Breast epithelium (tissue), 4 donors: ENCODE measurements around the gene HIVEP3. TPM values are rescaled to one million over a fixed set of nuclear protein-coding genes. Genes with fewer than 3 reads are reported as not detected.
A peak's percentile ranks its signal among the peaks of the same experiment; 100 is the strongest.

Source experiments
- DNase-seq, 2 donors: peaks; one replicate each; pipeline ENCODE4 v3.0.0-alpha.2; 2019; ENCODE audit warnings: low spot score in 2 of 2
- H3K27ac ChIP-seq, 2 donors: fragments of 200-600 bp; sonication (generic) in 1 of 2; one replicate each; pipeline ENCODE4 v1.5.1; 2016 to 2019; ENCODE audit warnings: mild to moderate bottlenecking in 1 of 2
- H3K27me3 ChIP-seq, 2 donors: fragments of 200-600 bp; sonication (generic) in 1 of 2; one replicate each; pipeline versions ENCODE4 v1.5.1 to v1.6.0; 2017 to 2019; ENCODE audit warnings: control low read depth in 1 of 2, mild to moderate bottlenecking in 1 of 2
- H3K36me3 ChIP-seq: fragments of 200-600 bp; one replicate; pipeline ENCODE4 v1.5.1; 2019
- H3K4me1 ChIP-seq, 2 donors: fragments of 200-600 bp; sonication (generic); one replicate each; pipeline ENCODE4 v1.5.1; 2016 to 2019; ENCODE audit warnings: control low read depth in 1 of 2
- H3K4me3 ChIP-seq, 3 donors: fragments of 200-600 bp; sonication (generic); 1 replicate in 2 of 3; 2 replicates in 1 of 3; pipeline ENCODE4 v1.5.1; 2016 to 2019; ENCODE audit warnings: mild to moderate bottlenecking in 3 of 3, moderate library complexity in 2 of 3
- H3K9me3 ChIP-seq, 2 donors: fragments of 200-600 bp; sonication (generic) in 1 of 2; one replicate each; pipeline ENCODE4 v1.5.1; 2016 to 2019; ENCODE audit warnings: control low read depth in 1 of 2
- POLR2A ChIP-seq: fragments of 450-650 bp; IDR thresholded peaks from one replicate; pipeline ENCODE4 v1.6.1; 2016; ENCODE audit warnings: antibody characterized with exemption, mild to moderate bottlenecking, moderate library complexity
- POLR2AphosphoS5 ChIP-seq, 3 donors: sonication (generic); formaldehyde crosslinking; IDR thresholded peaks; one replicate each; pipeline ENCODE4 v1.6.1; 2017; ENCODE audit warnings: antibody characterized with exemption in 3 of 3
- intact Hi-C: fragments of 100-400 bp; cut with DNase I; formaldehyde crosslinking; loops from one replicate; pipeline ENCODE4 v1.15.1; 2023; ENCODE audit warnings: low total_unique reads
- total RNA-seq, 3 donors: library from RNA; depleted of rRNA; stranded (reverse); fragments of >200 nt; gene quantifications; one replicate each; pipeline ENCODE4 v1.1.0, GENCODE V29; 2016
- TF ChIP-seq, protein P1 (sequence below), 3 donors: fragments of 450-650 bp; IDR thresholded peaks; one replicate each; pipeline ENCODE4 v1.5.1; 2016 to 2017; ENCODE audit warnings: antibody characterized with exemption in 3 of 3, mild to moderate bottlenecking in 3 of 3, moderate library complexity in 3 of 3

HIVEP3 gene
- total RNA-seq, 3 donors from 2014 or later, result 3.5 to 13.5 (median 9.2) TPM

DNA sequence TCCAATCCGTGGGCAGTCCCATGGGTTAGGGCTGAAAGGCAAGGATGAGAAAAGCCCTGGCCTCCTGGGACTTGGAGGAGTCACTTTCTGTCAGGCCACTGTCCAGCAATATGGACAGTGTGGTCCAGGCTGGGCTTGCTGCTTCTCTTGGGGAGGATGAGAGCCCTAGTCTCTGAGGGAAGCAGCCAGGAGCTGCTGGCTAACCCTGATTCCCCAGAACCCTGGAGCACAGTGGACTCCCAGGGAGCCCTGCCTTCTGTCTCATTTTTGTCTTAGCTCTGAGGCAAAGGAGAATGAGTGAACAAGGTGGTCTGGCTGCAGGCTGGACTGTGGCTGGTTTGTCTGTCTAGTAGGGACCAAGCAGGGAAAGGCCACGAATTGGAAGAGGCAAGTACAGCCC lies 410.4 kb downstream of the HIVEP3 start:
- H3K27ac ChIP-seq, result no peak overlapping the region
- no peaks in the 10 kb centered on the region for H3K36me3 ChIP-seq
- DNase-seq, result no peak
- H3K9me3 ChIP-seq, result no peaks in the 10 kb centered on the region
- intact Hi-C loops, result no loop called here
- TF ChIP-seq, protein P1, sequence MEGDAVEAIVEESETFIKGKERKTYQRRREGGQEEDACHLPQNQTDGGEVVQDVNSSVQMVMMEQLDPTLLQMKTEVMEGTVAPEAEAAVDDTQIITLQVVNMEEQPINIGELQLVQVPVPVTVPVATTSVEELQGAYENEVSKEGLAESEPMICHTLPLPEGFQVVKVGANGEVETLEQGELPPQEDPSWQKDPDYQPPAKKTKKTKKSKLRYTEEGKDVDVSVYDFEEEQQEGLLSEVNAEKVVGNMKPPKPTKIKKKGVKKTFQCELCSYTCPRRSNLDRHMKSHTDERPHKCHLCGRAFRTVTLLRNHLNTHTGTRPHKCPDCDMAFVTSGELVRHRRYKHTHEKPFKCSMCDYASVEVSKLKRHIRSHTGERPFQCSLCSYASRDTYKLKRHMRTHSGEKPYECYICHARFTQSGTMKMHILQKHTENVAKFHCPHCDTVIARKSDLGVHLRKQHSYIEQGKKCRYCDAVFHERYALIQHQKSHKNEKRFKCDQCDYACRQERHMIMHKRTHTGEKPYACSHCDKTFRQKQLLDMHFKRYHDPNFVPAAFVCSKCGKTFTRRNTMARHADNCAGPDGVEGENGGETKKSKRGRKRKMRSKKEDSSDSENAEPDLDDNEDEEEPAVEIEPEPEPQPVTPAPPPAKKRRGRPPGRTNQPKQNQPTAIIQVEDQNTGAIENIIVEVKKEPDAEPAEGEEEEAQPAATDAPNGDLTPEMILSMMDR (IDR thresholded peaks at IDR 0.05), result no peak
- no peak for TF ChIP-seq POLR2A
- TF ChIP-seq POLR2AphosphoS5 (IDR thresholded peaks at IDR 0.05), result no peak
- H3K27me3 ChIP-seq, result no peaks in the 10 kb centered on the region
- H3K4me1 ChIP-seq, result no peaks in the 10 kb centered on the region
- H3K4me3 ChIP-seq, result no peak overlapping the region

DNA sequence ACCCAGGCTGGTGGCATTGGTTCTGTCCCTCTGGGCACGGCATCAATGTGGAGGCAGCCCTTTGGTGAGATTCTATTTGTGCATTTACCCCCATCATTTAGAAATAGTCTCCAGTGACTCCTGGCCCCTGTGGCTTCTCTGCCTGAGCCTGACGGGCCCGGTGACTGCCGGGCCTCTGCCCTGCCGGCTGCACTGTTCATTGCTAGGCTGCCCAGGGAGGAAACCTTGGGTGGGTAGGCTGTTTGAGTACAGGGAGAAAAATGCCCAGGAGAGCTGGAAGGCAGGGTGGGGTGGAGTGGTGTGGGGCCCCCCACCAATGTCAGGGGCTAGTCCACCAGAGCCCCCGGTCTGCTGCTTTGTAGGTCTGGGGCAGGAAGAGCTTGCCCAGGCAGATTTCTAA lies 410.9 kb downstream of the HIVEP3 start:
- no peak for DNase-seq
- Histone ChIP-seq H3K4me3 (no peak overlapping the region), H3K4me1 (no peaks in the 10 kb centered on the region), H3K9me3 (no peaks in the 10 kb centered on the region), H3K27me3 (no peaks in the 10 kb centered on the region), H3K36me3 (no peaks in the 10 kb centered on the region), H3K27ac (no peak overlapping the region)
- intact Hi-C loops, result no loop called here
- no peak for TF ChIP-seq POLR2AphosphoS5 (IDR thresholded peaks at IDR 0.05)
- TF ChIP-seq POLR2A, result no peak
- TF ChIP-seq, protein P1 (IDR thresholded peaks at IDR 0.05), result no peak

DNA sequence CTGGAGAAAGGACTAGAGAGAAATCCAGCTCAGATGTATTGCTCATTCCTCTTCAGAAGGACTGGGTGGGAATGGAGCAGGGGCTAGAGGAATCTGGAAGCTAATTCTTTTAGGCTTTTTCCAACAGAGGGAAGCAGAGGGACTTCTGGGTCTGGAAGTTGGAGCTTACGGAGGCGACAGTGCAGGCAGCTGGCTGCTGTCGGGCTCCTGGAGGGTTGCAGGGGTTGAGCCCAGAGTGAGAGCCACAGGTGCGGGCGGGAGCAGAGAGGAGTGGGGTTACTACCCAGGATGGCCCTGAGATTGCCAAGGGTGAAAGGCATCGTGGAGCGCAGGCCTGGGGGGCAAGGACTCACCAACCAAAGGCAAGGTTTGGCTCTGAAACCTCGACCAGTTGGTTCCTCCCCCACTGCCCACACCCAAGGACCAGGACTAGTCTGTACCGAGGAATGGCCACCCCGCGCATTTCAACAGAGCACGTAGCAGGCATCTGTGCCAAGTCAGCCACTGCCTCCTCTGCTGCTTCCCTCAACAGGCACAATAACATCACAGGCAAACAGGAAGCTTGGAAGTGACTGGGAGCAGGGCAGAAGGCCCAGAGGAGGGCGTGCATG lies 411.5 kb downstream of the HIVEP3 start:
- no peak overlapping the region for H3K27ac ChIP-seq
- H3K4me1 ChIP-seq, result no peaks in the 10 kb centered on the region
- intact Hi-C loops, result no loop called here
- no peak for TF ChIP-seq POLR2A
- TF ChIP-seq POLR2AphosphoS5 (IDR thresholded peaks at IDR 0.05), result no peak
- TF ChIP-seq, protein P1 (IDR thresholded peaks at IDR 0.05), result no peak
- H3K27me3 ChIP-seq, result no peaks in the 10 kb centered on the region
- no peaks in the 10 kb centered on the region for H3K9me3 ChIP-seq
- H3K4me3 ChIP-seq, result no peak overlapping the region
- no peak for DNase-seq
- no peaks in the 10 kb centered on the region for H3K36me3 ChIP-seq

- DNase-seq, result no peak
- H3K27me3 ChIP-seq, result no peaks in the 10 kb centered on the region
- intact Hi-C loops, result no loop called here
- TF ChIP-seq POLR2A (no peak), POLR2AphosphoS5 (IDR thresholded peaks at IDR 0.05) (no peak)
- TF ChIP-seq, protein P1 (IDR thresholded peaks at IDR 0.05), result no peak
- H3K9me3 ChIP-seq, result no peaks in the 10 kb centered on the region
- H3K4me3 ChIP-seq, result no peak overlapping the region
- H3K27ac ChIP-seq, result peak overlapping the region; percentile 17 to 21
- no peaks in the 10 kb centered on the region for H3K36me3 ChIP-seq
- H3K4me1 ChIP-seq, result peaks cover 5 to 19% of the 10 kb centered on the region in 2 donors
These were observed 414.3 kb downstream of the HIVEP3 start for GRCh38 chr1:41504114-41505035.

GRCh38 chr1:41503538-41504113 lies 415.1 kb downstream of the HIVEP3 start:
- TF ChIP-seq, protein P1 (IDR thresholded peaks at IDR 0.05), result no peak
- DNase-seq, result no peak
- Histone ChIP-seq H3K27me3 (no peaks in the 10 kb centered on the region), H3K4me3 (no peak overlapping the region), H3K9me3 (no peaks in the 10 kb centered on the region), H3K4me1 (peaks cover 5 to 26% of the 10 kb centered on the region in 2 donors), H3K27ac (peak overlapping the region; percentile 21 to 87), H3K36me3 (no peaks in the 10 kb centered on the region)
- intact Hi-C loops, result no loop called here
